GM21737 (cell line): ENCODE data around the gene KLHL11.
"Not testable (repeated sequence)": the region's sequence is repeated elsewhere in the genome, so short reads cannot be mapped to it uniquely, and the experiment has no call there.

Experiments used
- ATAC-seq: cut with Tn5 transposase; IDR thresholded peaks from one replicate; pipeline ENCODE4 v1.9.1; 2021; ENCODE audit warnings: mild to moderate bottlenecking, moderate library complexity; ENCODE audit not compliant: unreplicated experiment

KLHL11 gene

GRCh38 chr17:41840781-41841180 is 24.4 kb downstream of the KLHL11 start:
- ATAC-seq: not testable (repeated sequence)

- ATAC-seq: not testable (repeated sequence)
Observed at GRCh38 chr17:41839448-41839847, 25.8 kb downstream of the KLHL11 start.

GRCh38 chr17:41837761-41838538 is 27.3 kb downstream of the KLHL11 start, which contains the start of gene KLHL10:
TSS of gene KLHL10 (plus strand) at chr17:41837825. CDS start at chr17:41837933, 108 bp downstream.
- ATAC-seq: no peak

GRCh38 chr17:41836550-41837196 is 28.6 kb downstream of the KLHL11 start:
- no peak for ATAC-seq

DNA sequence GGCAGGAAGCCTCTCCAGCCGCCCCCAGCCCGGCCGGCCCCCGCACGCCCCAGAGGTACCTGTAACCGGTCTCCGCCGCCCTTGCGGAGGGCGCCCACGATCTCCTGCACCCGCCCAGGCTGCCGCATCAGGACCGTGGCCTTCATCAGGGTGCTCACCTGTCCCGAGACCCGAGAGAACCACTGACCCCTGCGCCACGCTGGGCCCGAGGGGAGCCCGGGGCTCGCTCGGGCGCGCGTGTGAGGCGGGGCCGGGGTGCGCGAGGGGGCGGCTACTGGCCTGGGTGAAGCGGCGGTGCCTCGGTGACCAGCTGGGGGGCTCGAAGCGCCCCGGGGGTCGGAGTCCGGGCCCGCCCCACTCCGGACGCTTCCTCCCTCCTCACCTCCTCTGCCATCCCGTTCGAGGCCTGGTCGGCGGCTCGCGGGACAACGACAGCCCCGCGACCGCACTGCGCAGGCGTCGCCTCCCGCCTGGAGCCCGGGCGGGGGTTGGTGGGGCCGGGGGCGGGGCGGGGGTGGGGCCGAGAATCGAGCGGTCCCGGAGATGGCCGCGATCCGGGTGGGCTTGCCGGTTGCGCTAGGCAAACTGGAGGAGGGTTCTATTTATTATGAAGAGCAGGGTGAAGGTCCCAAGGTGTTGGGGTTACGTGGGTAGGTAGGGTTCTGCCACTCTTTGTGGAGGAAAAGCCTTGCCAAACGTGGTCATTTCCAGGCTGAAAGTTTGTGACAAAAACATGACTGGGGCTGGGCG is 29.2 kb downstream of the KLHL11 start, which contains the start of gene NT5C3B:
NT5C3B (minus strand) TSS at position 433 of the 750 bp plus-strand sequence; CDS start at position 394, 39 bp downstream.
- ATAC-seq: no peak

- no peak for ATAC-seq
Observed at GRCh38 chr17:41835214-41835799, 29.9 kb downstream of the KLHL11 start.

- ATAC-seq: not testable (repeated sequence)
Observed at GRCh38 chr17:41829961-41830360, 35.3 kb downstream of the KLHL11 start.

- ATAC-seq: no peak
Observed at GRCh38 chr17:41825175-41825845, 39.9 kb downstream of the KLHL11 start.

DNA sequence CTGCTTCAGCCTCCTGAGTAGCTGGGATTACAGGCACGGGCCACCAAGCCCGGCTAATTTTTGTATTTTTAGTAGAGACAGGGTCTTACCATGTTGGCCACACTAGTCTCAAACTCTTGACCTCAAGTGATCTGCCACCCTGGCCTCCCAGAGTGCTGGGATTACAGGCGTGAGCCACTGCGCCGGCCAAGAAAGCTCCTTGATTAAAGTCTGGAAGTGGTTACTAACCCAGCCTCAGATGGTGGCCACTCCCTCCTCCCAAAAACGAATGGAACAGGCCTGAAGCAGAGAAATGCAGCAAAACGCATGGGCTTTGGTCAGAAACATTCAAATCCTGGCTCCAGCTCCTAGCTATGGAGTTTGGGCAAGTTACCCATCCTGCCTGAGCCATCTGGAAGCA is 41.1 kb downstream of the KLHL11 start:
- no peak for ATAC-seq

DNA sequence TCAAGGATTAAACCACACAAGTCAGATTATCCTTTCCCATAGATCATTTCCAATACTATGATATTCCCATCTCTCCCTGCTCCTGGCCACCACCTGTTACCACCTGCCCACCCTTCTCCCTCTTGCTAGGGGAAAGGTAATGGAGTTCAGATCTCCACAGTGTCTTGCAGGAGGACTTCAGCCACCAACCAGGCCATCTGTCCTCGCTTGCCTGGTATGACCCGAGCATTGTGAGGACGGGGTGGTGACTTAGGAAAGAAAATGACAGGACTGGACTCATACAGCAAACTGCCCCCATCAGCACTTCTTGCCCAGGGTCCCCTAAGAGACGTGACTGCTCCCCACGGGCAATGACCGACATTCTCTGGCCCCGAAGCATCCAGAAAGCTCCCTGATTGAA is 41.6 kb downstream of the KLHL11 start:
- ATAC-seq: no peak

DNA sequence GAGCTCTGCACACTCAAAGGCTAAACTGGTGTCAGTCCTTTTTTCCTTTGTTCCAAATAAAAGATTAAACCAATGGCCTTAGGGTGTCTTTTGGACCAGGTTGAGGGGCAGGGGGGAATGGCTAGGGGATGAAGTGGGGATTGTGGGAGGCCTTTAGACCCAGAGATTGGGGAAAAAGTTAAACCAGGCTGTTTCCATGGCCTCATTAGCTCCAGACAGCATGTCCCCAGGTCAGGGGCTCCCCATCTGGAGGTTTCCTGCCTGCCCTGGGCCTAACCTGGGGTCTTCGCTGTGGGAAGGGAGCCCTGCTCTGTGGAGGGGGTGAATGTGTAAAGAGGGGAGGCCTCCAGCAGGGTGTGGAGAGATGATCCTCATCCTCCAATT is 42.1 kb downstream of the KLHL11 start:
- no peak for ATAC-seq

DNA sequence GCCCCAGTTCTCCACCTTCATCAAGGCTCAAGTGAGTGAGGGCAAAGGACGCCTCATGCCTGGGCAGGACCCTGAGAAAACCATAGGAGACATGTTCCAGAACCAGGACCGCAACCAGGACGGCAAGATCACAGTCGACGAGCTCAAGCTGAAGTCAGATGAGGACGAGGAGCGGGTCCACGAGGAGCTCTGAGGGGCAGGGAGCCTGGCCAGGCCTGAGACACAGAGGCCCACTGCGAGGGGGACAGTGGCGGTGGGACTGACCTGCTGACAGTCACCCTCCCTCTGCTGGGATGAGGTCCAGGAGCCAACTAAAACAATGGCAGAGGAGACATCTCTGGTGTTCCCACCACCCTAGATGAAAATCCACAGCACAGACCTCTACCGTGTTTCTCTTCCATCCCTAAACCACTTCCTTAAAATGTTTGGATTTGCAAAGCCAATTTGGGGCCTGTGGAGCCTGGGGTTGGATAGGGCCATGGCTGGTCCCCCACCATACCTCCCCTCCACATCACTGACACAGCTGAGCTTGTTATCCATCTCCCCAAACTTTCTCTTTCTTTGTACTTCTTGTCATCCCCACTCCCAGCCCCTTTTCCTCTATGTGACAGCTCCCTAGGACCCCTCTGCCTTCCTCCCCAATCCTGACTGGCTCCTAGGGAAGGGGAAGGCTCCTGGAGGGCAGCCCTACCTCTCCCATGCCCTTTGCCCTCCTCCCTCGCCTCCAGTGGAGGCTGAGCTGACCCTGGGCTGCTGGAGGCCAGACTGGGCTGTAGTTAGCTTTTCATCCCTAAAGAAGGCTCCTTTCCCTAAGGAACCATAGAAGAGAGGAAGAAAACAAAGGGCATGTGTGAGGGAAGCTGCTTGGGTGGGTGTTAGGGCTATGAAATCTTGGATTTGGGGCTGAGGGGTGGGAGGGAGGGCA is 42.7 kb downstream of the KLHL11 start:
- no peak for ATAC-seq

DNA sequence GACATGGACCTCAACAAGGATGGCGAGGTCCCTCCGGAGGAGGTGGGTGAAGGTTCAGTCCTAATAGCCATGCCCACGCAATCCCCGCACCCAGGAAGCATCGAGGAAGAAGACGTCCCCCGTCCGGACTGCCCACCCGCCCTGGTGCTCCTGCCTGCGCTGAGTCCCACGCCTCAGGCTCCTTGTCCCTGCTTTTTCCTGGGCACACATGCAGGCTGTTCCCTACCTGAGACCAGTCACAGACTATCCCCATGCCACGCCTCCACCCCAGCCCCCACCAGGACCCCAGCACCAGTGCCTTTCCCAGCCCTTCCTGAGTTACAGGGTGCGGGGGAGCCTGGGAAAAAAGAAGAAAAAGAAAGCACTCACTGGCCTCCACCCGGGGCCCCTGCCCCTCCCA is 43.4 kb downstream of the KLHL11 start:
- ATAC-seq: no peak

- no peak for ATAC-seq
Observed at GRCh38 chr17:41818024-41818423, 47.2 kb downstream of the KLHL11 start.

DNA sequence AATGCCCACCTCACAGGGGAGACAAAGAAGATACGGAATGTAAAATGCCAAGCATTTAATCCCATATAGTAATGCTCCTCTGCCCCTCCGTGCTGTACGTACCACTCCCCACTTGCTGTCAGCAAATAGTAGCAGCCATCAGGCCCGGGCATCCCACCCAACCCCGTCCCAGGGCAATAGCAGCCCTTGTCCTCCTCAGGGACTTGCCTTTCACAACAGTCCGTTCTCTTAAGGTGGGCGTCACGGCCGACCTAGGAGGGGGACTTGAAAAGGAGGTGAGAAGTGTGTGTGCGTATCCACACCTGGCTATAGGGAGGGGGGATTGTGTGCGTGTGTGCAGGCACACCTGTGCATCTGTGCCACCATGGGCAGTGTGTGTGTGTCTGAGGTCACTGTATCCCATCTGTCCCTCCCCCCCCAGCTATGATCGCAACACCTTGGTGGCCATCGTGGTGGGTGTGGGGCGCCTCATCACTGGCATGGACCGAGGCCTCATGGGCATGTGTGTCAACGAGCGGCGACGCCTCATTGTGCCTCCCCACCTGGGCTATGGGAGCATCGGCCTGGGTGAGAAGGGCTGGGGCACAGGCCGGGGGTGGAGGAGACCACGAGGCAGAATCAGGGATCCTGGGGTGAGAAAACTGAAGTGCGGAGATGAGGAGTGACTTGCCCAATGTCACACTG is 48.4 kb downstream of the KLHL11 start:
- ATAC-seq: no peak

DNA sequence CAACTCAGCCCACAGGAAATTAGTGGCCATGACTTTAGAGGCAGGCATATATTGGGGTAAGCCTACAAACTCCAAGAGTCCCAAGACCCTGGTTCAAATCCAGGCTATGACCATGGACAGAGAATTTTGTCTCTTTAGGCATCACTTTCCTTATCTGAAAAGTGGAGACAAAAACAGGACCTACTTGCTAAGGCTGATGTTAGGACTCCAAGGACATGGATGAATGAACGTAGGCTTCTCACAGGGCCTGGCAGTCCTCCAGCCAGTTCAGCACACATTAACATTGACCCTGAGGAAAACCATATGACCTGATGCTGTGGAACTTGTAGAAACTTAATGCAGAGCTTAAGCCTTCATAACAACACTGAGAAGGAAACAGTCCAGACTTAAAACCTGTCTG is 51.0 kb downstream of the KLHL11 start:
- ATAC-seq: no peak

DNA sequence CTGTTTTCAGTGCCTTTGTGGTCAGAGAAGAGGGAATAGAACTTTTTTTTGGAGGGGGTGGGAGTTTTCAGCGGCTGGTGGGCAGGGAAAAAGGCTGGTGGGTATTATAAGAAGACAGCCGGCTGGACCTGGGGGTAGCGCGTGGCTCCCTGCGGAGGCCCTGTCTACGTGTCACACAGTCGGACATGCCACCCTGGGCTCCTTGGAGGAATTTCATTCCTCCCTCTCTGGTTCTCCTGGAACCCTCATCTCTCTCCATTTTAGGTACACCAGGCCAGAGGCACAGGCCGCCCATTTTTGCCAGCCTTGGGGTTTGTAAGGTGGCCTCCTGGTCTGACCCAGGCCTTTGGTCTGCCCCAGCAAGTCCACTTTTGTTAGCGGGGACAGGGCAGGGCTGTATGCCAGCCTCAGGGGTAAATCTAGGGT is 51.5 kb downstream of the KLHL11 start:
- ATAC-seq: no peak

GRCh38 chr17:41813152-41813680 is 52.0 kb downstream of the KLHL11 start:
- ATAC-seq: no peak
